ENCODE results near the gene ACE.

Gene ACE

DNA sequence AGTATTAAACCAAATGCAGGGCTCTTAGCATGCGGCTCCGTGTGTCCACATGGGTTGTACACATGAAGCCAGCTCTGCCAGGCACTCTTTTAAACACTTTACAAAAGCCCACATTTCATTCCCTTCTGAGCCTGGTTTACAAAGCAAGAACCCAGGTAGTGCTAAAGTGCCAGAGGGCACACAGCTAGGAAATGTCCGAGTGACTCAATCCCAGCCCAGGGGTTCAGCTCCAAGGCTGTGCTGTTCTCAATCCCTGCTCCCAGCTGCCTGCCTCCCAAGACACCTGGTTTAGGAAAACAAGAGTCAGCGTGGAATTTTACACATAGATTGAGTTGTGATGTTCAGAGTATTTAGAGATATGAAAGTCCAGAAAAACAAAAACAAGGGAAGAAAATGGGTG lies 60.1 kb downstream of the ACE start:
- Histone ChIP-seq H3K4me2 (no peak overlapping the region), H3K4me3 (IDR thresholded peaks at IDR 0.05; ENCODE audit: insufficient read depth, low read depth, low read length) (no peak overlapping the region), H3K27ac (no peak overlapping the region), H3K4me1 (ENCODE audit: low read depth, poor library complexity, severe bottlenecking) (no peaks in the 10 kb centered on the region), H2AFZ (ENCODE audit: low read depth) (no peak overlapping the region), H3K36me3 (ENCODE audit: insufficient read depth) (no peaks in the 10 kb centered on the region), H4K20me1 (ENCODE audit: insufficient read depth) (no peaks in the 10 kb centered on the region), H3K79me2 (ENCODE audit: insufficient read depth, low read depth) (no peaks in the 10 kb centered on the region), H3K9ac (no peak overlapping the region), H3K27me3 (ENCODE audit: insufficient read depth, low read depth) (peaks cover 11% of the 10 kb centered on the region; the same call in 1 of the 2 replicates)
- TF ChIP-seq, protein P1, sequence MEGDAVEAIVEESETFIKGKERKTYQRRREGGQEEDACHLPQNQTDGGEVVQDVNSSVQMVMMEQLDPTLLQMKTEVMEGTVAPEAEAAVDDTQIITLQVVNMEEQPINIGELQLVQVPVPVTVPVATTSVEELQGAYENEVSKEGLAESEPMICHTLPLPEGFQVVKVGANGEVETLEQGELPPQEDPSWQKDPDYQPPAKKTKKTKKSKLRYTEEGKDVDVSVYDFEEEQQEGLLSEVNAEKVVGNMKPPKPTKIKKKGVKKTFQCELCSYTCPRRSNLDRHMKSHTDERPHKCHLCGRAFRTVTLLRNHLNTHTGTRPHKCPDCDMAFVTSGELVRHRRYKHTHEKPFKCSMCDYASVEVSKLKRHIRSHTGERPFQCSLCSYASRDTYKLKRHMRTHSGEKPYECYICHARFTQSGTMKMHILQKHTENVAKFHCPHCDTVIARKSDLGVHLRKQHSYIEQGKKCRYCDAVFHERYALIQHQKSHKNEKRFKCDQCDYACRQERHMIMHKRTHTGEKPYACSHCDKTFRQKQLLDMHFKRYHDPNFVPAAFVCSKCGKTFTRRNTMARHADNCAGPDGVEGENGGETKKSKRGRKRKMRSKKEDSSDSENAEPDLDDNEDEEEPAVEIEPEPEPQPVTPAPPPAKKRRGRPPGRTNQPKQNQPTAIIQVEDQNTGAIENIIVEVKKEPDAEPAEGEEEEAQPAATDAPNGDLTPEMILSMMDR (conservative IDR thresholded peaks at IDR 0.05; ENCODE audit: low read depth, low read length): no peak

DNA sequence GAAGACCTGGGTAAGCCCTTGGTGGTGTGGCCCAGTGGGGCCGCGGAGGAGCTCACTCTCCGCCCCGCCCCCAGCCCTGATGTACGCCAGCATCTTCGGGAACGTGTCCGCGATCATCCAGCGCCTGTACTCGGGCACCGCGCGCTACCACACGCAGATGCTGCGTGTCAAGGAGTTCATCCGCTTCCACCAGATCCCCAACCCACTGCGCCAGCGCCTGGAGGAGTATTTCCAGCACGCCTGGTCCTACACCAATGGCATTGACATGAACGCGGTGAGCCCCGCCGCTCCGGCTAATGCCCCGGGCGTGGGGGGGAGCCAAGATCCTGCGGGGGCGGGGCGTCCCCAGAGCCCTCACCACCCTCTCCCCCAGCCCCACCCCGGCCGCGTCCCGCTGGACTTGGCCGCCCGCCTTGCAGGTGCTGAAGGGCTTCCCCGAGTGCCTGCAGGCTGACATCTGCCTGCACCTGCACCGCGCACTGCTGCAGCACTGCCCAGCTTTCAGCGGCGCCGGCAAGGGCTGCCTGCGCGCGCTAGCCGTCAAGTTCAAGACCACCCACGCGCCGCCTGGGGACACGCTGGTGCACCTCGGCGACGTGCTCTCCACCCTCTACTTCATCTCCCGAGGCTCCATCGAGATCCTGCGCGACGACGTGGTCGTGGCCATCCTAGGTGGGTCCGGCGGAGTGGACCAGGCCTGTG lies 61.3 kb downstream of the ACE start:
- no peaks in the 10 kb centered on the region for H3K36me3 ChIP-seq (ENCODE audit: insufficient read depth)

DNA sequence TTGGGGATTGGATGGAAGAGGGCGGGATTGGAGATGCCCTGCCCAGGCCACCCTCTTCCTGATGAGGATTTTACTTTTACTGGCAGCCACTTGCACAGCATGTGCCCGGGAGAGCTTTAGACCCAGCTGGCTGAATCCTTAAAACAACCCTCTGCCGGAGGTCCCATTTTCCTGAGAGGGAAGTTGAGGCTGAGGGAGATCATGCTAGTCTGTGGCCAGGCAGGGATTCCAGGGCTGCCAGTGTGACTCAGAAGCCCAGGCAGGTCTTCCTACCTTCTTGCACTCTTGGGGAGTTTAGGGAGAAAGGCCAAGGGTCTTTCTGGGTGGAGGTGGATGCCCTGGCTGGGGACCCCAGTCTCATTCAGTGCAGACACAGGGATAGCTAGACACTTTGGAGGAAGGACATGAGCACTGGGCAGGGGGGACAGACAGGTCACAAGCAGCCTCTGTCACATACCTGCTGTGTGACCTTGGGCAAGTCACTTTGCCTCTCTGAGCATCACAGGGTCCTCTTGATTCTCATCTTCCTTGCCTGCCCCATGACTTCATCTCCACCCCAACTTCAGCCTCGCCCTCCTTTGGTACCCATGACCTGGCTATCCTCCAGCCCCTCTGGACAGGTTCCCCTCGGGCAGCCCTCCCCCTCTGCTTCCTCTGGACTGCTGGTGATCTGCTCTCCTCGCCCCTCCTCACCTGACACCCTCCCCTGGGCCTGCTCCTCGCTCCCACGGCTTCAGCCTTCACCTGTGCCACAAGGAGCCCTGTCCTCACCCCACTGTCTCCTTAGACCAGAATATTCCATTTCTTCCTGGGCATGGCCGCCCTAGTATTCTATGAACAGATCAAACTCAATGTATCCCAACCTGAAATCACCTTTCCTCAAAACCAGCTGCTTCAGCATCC lies 62.1 kb downstream of the ACE start:
- no peak overlapping the region for H3K27ac ChIP-seq
- no peaks in the 10 kb centered on the region for H3K79me2 ChIP-seq (ENCODE audit: insufficient read depth, low read depth)
- peaks cover 6% of the 10 kb centered on the region; the same call in 1 of the 2 replicates for H3K27me3 ChIP-seq (ENCODE audit: insufficient read depth, low read depth)
- TF ChIP-seq, protein P1 (conservative IDR thresholded peaks at IDR 0.05; ENCODE audit: low read depth, low read length): no peak
- H2AFZ ChIP-seq (ENCODE audit: low read depth): no peak overlapping the region
- H3K36me3 ChIP-seq (ENCODE audit: insufficient read depth): no peaks in the 10 kb centered on the region
- H3K4me1 ChIP-seq (ENCODE audit: low read depth, poor library complexity, severe bottlenecking): no peaks in the 10 kb centered on the region
- H4K20me1 ChIP-seq (ENCODE audit: insufficient read depth): no peaks in the 10 kb centered on the region
- H3K4me3 ChIP-seq (IDR thresholded peaks at IDR 0.05; ENCODE audit: insufficient read depth, low read depth, low read length): no peak overlapping the region
- H3K4me2 ChIP-seq: no peak overlapping the region
- H3K9ac ChIP-seq: no peak overlapping the region

More for the DNA sequence above, 61.3 kb downstream of the ACE start:
- H3K4me3 ChIP-seq (IDR thresholded peaks at IDR 0.05; ENCODE audit: insufficient read depth, low read depth, low read length): no peak overlapping the region
- no peaks in the 10 kb centered on the region for H4K20me1 ChIP-seq (ENCODE audit: insufficient read depth)
- H3K4me1 ChIP-seq (ENCODE audit: low read depth, poor library complexity, severe bottlenecking): no peaks in the 10 kb centered on the region
- TF ChIP-seq, protein P1 (conservative IDR thresholded peaks at IDR 0.05; ENCODE audit: low read depth, low read length): no peak
- H2AFZ ChIP-seq (ENCODE audit: low read depth): no peak overlapping the region
- no peak overlapping the region for H3K4me2 ChIP-seq
- no peak overlapping the region for H3K27ac ChIP-seq
- peaks cover 8% of the 10 kb centered on the region; the same call in 1 of the 2 replicates for H3K27me3 ChIP-seq (ENCODE audit: insufficient read depth, low read depth)
- no peaks in the 10 kb centered on the region for H3K79me2 ChIP-seq (ENCODE audit: insufficient read depth, low read depth)
- H3K9ac ChIP-seq: no peak overlapping the region

DNA sequence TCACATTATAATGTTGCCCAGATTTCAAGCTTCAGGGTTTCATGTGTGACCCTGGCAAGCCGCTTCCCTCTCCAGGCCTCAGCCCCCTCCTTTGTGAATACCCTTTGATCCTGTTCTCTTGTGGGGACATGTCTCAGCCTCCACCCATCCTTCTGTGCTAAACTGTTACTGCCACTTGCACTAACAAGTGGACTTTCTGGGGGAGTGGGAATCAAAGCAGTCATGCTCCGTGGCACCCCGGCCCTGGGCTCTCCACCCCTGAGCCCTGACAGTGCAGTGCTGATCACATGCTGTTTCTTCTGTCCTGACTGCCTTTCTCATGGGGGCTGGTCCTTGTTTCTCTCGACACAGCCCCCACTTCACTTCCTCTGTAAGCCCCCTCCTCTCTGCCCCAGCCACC lies 63.7 kb downstream of the ACE start:
- no peak overlapping the region for H3K9ac ChIP-seq
- TF ChIP-seq, protein P1 (conservative IDR thresholded peaks at IDR 0.05; ENCODE audit: low read depth, low read length): no peak
- peaks cover 6% of the 10 kb centered on the region; the same call in 1 of the 2 replicates for H3K27me3 ChIP-seq (ENCODE audit: insufficient read depth, low read depth)
- H3K79me2 ChIP-seq (ENCODE audit: insufficient read depth, low read depth): no peaks in the 10 kb centered on the region
- no peak overlapping the region for H2AFZ ChIP-seq (ENCODE audit: low read depth)
- H3K4me1 ChIP-seq (ENCODE audit: low read depth, poor library complexity, severe bottlenecking): no peaks in the 10 kb centered on the region
- H3K27ac ChIP-seq: no peak overlapping the region
- H4K20me1 ChIP-seq (ENCODE audit: insufficient read depth): no peaks in the 10 kb centered on the region
- no peak overlapping the region for H3K4me2 ChIP-seq
- no peaks in the 10 kb centered on the region for H3K36me3 ChIP-seq (ENCODE audit: insufficient read depth)
- no peak overlapping the region for H3K4me3 ChIP-seq (IDR thresholded peaks at IDR 0.05; ENCODE audit: insufficient read depth, low read depth, low read length)

Data from KMS-11 (cell line).